HG02610 (cell line): ENCODE data around the gene SRGAP1.

ENCODE experiments used
- ATAC-seq: cut with Tn5 transposase; IDR thresholded peaks from one replicate; pipeline ENCODE4 v1.9.1; 2021; ENCODE audit warnings: mild to moderate bottlenecking, moderate library complexity; ENCODE audit not compliant: unreplicated experiment

SRGAP1 gene

DNA sequence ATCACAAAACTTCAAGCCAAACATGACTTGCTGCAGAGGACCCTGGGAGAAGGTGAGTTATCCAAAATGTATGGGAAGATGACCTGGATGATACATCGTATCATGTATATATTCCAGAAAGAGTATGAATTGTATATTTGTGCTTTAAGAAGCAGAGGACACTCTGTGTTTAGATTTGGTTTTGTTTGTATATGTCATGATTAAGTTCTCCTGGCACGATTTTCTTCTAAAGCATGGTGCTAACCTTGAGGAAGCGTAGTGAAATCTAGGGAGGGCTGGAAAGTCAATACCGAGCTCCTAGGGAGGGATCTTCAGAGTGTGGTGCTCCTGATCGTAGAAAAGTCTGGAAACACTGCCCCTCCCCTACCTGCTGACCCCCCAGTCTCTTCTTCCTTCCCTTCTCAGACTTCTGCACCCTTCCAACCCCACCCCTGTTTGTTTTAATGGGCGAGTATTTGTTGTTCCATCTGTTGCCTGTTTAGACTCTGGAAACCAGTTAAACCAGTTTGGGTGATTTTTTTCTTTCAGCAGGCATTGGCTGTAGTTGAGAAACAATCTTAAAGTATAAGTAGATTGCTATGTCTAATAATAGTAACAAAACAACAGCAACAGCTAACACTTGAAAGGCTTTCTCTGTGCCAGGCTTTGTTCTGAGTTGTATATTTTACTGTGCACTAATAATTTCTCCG, 236.0 kb downstream of the SRGAP1 start:
- no peak for ATAC-seq

DNA sequence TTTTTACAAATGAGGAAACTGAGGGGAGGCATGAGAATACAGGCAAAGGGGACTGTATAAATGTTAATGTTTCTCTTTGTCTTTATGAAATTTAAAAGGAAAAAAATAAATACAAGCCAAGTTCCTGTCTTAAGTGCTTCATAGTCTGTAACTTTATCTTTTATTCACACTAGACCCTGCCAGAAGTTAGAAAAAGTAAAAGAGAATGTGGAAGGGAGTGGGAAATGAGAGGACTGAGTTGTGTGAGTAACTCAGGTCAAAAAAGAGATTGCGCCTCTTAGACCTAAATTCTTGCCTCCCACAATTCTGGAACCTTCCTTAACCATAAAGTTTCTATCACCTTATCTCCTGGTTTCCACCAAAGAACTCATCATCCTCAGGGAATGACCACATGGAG, 236.5 kb downstream of the SRGAP1 start:
- ATAC-seq: no peak

DNA sequence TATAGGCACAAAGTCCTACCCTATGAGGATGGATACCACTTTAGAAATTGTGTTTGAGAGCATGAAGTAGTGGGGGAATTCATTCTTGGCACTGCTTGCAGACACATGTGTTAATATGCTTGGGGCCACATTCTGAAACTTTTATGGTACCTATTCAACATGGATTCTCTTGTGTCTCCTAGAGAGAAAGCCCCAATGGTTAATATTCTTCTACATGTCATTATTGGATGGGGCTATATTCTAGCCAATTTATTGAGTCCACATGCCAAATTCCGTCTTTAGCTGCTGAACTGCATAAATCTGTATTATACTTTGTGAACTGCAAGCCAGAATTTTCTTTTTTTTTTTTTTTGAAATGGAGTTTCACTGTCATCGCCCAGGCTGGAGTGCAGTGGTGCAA, 237.6 kb downstream of the SRGAP1 start:
- ATAC-seq: no peak

DNA sequence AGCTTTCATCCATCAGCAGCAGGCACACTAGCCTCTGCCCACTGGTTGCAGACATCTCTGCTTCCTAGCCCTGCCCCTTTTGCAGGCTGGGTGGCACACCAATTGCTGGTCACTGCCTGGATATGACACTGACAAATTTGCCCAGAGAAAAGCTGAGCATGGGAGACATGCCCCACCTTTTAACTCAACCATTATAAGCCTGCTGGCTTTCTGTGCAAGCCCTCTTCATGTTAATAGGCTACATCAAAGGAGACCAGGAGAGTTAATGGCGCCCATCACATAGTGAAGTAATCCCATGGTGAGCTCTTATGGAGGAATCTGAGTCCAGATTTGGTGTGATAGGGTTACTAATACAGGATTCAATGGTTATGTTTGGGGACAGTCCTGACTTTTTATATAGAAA, 238.4 kb downstream of the SRGAP1 start:
- no peak for ATAC-seq

DNA sequence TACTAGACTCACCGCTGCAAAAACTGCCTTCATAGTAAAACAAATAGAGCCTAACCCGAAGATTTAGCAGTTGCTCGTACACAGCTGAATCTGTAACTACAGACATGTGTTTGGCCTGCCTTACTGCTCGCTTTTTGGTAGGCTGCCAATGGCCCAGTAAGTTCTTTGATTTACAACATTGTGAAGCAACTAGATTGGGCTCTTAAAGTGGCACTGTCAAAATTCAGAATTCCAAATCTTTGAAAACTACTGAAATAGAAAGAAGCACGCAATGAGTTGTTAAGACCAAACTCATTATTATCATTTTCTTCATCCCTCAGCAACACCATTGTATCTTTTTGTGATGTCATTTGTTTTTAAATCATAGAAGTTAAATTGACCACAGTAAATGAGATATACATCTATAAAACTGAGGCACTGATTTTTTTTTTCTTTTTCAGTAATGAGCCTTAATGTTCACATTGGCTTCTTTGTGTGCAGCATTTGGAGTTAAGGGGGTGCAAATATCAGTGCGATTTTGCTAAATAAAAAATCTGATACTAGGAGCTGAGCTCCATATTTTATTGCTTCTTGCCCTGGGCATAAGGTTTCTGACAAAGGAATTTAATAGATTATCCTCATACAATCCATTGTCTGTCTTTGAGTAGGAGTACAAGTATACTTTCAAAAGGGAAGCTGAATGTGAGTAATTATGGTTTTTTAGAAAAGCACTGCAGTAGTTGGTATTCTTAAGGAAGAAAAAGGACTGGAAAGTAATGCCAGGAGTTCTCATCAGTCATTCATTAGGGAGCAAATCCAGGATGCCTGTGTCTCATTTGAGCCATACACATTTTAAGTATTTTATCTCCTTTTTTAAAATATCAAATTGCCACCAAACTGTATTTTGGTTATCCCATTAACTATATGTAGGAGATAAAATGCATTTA, 239.0 kb downstream of the SRGAP1 start:
- ATAC-seq: no peak

DNA sequence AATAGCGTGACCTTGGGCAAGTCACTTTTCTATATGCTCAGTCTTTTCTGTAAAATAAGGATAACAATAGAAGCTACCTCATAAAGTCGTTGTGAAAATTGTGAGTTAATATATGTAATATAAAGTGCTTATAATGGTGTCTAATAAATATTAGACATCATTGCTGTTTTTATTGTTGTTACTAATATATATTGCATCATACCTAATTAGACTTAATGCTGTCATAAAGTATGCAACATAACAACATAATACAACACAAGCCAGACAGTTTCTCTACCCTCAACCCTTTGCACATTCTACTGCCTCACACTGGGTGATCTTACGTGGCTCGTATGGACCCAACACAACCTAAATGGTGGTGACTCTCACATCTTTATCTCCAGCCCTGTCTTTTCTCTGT, 240.7 kb downstream of the SRGAP1 start:
- no peak for ATAC-seq

DNA sequence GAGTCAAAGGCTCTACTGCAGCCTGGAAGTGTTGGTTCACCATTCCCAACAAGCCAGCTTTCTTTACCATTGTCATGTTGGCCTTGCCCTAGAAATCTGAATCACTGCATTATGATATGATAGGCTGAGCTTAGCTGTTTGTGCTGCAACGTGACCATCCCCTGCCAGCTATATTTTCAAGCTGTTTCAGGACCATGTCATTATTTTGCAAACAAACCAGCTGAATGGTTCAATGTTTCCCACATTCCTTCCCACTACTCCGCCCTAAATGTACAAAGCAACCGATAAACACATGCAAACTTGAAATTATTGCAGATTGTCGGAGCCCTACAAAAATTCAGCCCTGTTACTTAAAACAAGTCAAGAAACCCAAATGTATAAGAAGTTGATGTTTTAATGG, 241.5 kb downstream of the SRGAP1 start:
- ATAC-seq: no peak

DNA sequence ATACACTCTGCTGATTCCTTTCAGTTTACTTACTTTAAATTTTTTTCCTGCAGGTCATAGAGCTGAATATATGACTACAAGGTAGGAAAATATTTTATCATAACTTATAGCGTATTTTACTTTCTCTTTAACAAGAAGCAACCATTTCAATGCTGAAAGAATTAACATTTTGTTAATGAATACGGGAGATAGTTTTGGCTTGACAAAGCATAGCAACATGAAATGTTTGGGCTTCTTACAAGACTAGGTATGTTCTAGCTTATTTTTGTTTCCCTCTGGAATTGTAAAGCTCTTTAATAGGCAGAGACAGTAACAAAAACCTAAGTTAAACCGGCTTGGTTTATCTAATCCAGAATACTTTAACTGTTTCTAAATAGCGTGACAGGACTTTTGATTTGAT, 242.4 kb downstream of the SRGAP1 start:
- no peak for ATAC-seq

DNA sequence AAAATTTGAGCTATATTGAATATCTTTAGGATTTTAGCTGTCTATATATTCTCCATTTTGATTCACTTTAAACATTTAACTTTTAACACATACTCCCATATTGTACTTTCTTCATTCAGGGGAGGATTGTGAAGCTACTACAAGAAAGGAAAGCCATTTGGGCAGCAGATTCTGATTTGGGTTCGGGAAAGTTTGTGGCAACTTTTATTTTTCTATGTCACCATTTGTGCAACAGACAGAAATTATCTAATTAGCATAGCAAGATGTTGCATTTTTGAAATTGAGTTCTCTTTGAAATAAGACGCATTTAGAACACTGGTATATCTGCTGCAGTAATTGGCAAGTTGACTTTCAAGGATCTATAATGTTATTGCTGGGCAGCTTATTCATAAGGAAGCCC, 243.3 kb downstream of the SRGAP1 start:
- ATAC-seq: no peak

DNA sequence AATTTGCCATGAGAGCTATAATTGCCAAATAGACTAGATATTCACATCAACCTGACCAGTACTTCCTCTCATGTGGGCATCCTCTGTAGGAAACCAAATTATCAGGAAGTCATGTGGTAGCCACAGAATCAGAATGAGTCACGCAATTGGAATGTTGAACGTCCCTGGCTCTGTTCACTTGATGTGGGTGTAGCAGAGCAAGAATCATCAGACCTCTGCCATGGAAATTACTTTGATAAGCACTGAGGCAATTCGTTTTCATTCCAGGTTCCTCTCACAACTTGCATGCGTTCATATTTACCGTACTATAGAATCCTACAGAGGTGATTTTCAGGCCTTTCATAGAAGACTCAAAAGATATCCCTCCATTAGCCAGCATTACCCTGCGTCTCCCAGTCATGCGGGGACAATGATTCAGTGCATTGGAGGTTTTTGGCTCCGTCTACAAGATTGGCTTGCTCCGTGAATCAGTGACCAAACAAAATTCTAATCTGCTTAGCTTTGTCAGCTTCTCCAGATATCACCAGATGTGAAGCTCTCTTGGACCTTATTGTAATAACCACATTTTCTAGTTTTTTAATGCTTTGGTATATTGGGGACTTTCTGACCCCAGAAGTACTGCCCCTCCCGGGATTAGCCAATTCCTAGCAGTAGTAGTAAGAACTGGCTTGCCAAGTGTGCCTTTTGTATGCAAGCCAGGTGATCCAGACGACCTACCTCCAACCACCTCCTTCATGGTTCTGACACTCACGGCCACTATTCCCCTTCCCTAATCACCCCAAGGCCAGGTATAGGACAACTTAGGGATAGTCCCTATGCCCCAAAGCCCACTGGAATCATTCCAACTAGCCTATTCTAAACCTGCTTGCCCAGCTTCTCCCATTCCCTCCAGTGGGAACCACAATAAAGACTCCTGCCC, 244.2 kb downstream of the SRGAP1 start:
- no peak for ATAC-seq

DNA sequence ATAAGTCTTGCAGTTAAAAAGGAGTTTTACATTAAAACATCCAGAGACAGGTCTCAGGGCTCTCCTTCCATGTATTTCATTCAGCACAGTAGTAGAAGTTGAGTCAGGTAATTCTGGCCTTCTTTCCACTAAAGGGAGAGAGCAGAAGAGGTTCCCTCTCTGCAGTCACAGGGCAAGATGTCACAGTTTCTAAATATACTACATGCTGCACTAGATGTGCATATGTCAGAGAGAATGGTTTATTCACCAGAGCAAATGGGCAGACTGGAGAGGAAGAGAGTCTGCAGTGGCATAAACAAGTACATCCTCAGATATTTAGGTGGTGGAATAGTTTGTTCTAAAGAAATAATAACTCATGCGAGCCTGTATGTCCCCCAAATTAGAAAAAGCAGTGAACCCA, 245.5 kb downstream of the SRGAP1 start:
- no peak for ATAC-seq

DNA sequence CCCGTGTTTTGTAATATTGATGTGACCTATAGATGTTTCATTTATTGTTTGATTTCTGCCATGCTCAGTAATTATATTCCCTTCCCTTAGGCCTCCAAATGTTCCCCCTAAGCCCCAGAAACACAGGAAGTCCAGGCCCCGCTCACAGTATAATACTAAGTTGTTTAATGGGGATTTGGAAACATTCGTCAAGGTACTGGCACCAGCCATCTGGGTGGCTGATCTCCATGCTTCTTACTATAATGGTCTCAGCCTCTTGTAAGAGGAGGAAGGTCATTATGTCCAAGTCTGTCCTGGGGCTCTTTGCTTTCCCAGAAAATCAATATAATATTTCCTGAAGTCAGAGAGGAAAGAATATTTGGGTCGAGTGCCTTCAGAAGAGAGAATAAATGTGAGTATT, 246.7 kb downstream of the SRGAP1 start:
- ATAC-seq: no peak

DNA sequence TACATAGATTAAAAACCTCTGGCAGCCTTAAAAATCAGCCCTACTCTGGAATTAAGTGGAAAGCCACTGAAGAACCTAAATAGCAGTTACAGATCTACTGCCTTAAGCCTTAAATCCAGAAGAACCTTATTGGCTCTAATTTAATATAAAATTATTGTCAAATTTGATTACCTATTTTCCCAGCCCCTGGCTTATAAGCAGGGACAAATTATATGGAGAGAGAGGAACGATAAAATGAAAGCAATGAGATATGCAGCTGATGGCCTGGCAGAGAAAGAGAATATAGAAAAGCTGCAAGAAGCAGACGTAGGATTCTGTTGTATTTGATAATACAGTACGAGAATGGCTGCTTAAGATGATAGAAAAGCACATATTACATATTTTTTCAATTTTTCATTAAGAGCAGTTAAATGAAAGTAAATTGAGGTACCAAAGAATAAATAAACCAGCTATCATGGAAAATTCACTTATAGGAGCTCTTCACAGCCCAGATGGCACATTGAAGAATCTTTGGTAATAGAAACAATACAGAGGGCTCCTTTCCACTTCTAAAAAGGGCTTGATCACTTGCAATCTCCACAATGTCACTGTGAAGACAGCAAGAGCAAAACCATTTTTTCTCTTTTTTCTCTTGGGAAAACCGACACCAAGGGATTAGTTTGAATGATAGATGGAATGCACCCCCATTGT, 248.2 kb downstream of the SRGAP1 start:
- no peak for ATAC-seq

DNA sequence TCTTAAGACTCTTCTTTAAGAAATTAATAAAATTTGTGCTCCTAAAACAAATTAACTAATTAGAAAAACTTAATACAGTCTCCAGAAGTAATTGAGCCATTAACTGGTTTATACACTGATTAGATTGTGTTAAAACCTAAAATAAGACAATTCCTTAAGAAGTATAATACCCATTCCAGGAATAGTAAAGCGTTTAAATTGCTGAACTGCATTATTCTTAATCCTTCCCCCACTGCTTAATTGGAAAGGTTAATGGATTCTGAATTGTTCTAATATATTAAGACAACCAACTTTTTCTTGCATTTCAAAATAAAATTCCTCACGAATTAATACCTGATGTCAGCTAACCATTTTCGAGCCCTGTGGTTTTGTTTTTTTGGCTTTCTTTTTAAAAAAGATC, 249.2 kb downstream of the SRGAP1 start:
- no peak for ATAC-seq

DNA sequence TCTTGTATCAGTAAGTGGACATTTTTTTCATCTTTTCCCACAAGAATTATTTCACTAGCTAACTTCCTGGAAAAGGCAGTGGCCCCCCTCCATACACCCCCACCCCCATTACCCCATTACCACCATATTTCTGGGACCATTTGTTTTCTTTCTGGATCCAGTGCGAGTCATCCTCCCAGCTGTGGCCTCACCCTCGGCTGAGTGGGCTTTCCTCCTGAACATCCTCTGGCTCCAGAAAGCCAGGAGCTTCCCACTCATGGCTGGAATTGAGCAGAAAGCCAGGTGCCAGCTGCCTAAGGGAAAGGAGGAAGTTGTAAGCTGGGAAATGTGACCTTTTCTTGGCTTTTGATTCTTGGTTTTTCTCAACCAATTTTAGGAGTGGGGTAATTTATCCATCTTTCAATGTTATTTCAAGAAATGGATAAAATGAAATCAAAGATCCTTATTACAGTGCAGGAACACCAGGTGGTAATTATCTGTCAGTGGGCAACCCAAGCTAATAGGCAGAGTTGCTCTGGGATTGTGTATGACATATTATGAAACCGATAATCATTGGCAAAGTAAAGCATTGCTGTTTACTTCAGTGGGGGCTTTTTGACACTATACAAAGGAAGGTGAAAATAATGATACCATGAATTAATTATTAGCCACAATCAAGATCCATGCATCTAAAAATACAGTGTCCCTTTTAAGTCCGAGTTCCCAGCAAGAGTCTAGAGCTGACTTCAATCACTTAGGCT, 253.0 kb downstream of the SRGAP1 start:
- no peak for ATAC-seq

DNA sequence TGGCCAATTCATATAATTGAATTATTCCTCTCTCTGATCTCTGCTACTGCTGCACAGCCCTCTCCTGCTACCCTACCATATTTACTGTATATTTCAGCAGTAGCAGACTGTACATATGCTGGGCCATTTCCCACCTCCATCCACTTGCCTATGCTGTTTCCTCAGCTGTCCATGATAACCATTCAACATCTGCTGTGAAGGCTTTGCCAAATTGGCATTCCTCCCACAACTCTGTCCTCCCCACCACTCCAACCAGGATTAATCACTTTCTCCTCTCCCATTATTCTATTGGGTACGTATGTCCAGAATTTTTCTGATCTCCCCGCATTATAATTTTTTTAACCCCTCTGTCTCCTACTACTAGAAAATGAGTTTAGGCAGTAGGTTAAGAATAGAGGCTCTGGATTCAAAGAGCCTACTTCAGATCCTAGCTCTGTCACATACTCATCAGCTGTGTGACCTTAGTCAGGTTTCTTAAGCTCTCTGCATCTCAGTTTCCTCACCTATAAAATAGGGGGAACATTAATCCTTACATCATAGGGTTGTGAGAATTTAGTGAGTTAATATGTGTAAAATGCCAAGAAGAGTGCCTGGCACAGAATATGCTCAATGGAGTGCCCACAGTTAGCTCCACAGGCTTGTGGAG, 254.3 kb downstream of the SRGAP1 start:
- no peak for ATAC-seq

DNA sequence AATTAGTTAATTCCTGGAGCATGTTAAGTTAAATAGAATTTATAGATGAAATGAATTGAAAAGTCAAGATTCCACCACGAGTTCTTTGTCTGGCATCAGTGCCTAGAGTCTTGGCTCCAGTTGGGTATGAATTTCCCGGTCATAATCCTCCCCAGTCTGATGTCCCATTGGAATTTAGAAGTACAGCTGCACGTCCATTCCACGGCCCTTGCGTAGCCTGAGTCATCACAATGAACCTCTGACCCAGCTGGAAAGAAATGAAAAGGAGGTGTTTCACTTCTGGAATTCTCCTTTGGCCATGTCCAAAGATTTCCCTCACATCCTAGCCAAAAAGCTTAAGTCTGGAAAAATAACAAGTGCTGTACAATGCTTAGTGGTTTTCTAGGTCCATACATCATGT, 254.9 kb downstream of the SRGAP1 start:
- ATAC-seq: no peak

DNA sequence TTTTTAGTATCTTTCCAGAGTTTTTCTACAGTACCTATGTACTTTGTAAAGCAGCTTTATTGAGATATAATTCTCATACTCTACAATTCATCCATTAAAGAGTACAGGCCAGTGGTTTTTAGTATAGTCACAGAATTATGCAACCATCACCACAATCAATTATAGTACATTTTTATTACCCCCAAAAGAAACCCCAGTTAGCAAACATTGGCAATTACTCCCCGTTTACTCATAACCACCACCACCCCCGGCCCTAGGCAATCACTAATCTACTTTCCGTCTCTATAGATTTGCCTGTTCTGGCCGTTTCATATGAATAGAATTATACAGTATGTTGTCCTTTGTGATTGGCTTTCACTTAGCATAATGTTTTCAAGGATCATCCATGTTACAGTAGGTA, 257.8 kb downstream of the SRGAP1 start:
- ATAC-seq: no peak
